Activated CD4-positive, alpha-beta T cell treated with anti-CD3 and anti-CD28 coated beads, Interleukin-2, amount 10 ng/mL, durations not matched to agents 24 days and 14 days (primary cell): ENCODE measurements around the gene TCF7. TPM values are rescaled to one million over a fixed set of nuclear protein-coding genes. Genes with fewer than 3 reads are reported as not detected.
A peak's percentile ranks its signal among the peaks of the same experiment; 100 is the strongest.

Experiments
- DNase-seq: peaks from one replicate; pipeline ENCODE4 v3.0.0; 2022
- H3K27ac Mint-ChIP-seq: one replicate; pipeline ENCODE4 v1.8.0; 2022; ENCODE audit warnings: mild to moderate bottlenecking, mixed read lengths
- H3K27me3 Mint-ChIP-seq: one replicate; pipeline ENCODE4 v1.8.0; 2022; ENCODE audit warnings: mixed read lengths
- H3K36me3 Mint-ChIP-seq: one replicate; pipeline ENCODE4 v1.8.0; 2022; ENCODE audit warnings: low read depth, mild to moderate bottlenecking, mixed read lengths
- H3K4me1 Mint-ChIP-seq: one replicate; pipeline ENCODE4 v1.8.0; 2021; ENCODE audit warnings: mixed read lengths
- H3K4me3 Mint-ChIP-seq: one replicate; pipeline ENCODE4 v1.8.0; 2022; ENCODE audit warnings: mild to moderate bottlenecking, moderate library complexity, mixed read lengths
- H3K9me3 Mint-ChIP-seq: one replicate; pipeline ENCODE4 v1.8.0; 2021; ENCODE audit warnings: mixed read lengths
- intact Hi-C: fragments of 100-400 bp; cut with micrococcal nuclease; formaldehyde crosslinking; loops from one replicate; pipeline ENCODE4 v1.15.1; 2023
- total RNA-seq: library from RNA; stranded (reverse); gene quantifications from 2 replicates; pipeline ENCODE4 v1.2.3, GENCODE V29; 2022

TCF7 gene
- total RNA-seq, 1 donor from 2014 or later, result 112 TPM

DNA sequence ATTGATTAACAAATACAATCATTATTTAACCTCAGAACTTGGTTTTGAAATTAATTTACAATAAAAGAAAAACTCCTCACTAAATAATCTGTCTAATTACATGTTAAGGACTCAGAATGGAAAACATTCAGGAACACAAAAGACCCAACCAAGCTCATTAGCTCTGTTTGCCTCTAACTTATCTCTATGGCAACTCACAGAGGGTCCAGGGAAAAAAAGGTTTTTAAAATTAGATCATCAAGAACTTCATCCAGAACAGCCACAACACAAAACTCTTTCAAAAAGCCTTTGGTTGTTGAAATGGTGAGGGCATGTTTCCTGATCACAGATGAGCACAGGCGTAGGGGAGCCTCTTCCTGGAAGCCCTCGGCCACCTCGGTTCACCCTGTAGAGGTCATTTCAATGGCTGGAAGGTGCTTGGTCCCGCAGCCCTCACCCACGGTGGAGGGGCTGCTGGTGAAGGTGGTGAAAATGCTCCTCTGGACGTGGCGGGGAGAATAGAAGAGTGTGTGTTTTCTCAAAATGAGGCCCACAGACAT lies 17.2 kb upstream of the TCF7 start:
- no peak for DNase-seq
- intact Hi-C loops, result no loop called here
- Mint-ChIP-seq H3K4me3 (peak overlapping the region; percentile 38), H3K27me3 (peaks cover 10% of the 10 kb centered on the region), H3K4me1 (peaks cover 46% of the 10 kb centered on the region), H3K36me3 (no peaks in the 10 kb centered on the region), H3K27ac (peak overlapping the region; percentile 65), H3K9me3 (no peaks in the 10 kb centered on the region)

DNA sequence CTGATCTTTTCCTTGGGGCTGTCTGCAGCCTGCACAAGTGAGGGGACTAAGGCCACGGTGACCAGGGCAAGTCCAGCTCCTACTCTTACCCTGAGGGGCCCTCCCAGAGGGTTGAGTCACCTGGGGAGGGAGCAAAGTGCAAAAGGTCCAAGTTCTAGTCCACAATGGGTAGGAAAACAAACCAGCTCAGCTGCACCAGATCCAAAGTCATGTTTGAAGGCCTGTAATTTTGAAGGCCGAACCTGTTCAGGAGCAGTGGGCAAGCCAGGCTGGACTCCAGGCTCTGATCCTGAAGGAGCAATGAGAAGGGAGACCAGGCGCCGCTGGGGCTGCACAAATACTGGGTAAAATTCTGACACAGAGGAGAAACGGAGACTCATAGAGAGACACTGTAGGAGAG lies 15.8 kb upstream of the TCF7 start:
- H3K27ac Mint-ChIP-seq, result peak overlapping the region; percentile 55
- DNase-seq, result no peak
- H3K4me3 Mint-ChIP-seq, result peak overlapping the region; percentile 11
- peaks cover 47% of the 10 kb centered on the region for H3K4me1 Mint-ChIP-seq
- intact Hi-C loops, result no loop called here
- H3K36me3 Mint-ChIP-seq, result no peaks in the 10 kb centered on the region
- H3K27me3 Mint-ChIP-seq, result peaks cover 5% of the 10 kb centered on the region
- no peaks in the 10 kb centered on the region for H3K9me3 Mint-ChIP-seq

DNA sequence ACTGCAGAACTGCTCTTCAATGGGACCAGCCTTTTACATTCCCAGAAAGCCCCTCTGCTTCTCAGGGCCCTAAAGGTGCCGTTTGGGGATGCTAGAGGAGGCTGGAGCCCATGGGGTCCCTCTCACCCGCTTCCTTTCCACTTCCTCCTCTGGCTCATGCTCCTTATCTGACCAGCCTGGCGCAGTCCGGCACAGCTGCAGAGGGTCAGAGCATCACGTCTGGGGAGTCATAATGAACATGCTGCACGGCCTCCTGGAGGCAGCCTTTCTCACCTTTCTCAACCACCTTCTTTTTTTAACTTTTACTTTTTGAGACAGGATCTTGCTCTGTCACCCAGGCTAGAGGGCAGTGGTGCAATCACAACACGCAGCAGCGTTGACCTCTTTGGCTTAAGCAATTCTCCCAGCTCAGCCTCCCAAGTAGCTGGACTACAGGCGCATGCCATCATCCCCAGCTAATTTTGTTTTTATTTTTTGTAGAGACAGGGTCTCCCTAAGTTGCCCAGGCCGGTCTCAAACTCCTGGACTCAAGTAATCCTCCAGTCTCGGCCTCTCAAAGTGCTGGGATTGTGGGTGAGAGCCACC lies 15.1 kb upstream of the TCF7 start:
- no peaks in the 10 kb centered on the region for H3K36me3 Mint-ChIP-seq
- intact Hi-C loops, result no loop called here
- peaks cover 3% of the 10 kb centered on the region for H3K27me3 Mint-ChIP-seq
- H3K4me1 Mint-ChIP-seq, result peaks cover 47% of the 10 kb centered on the region
- H3K9me3 Mint-ChIP-seq, result no peaks in the 10 kb centered on the region
- H3K4me3 Mint-ChIP-seq, result peak overlapping the region; percentile 59
- peak overlapping the region; percentile 90 for H3K27ac Mint-ChIP-seq
- DNase-seq, result no peak

DNA sequence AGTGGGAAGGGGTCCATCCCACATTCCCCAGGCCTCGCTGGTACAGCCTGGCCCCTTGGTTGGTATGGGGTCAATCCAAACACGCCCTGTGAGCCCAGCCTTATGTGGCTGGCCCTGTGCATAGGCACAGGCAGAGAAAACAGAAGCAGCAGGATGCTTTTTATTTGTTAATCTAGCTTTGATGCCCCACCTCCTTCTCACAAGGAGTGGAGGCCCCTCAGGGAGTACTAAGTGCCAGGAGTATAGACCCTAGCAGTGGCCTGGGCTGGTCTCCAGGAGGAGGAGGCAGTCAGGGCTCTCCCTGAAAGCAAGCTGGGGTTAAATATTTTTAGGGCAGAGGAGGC lies 14.6 kb upstream of the TCF7 start:
- H3K4me3 Mint-ChIP-seq, result peak overlapping the region; percentile 59
- H3K9me3 Mint-ChIP-seq, result no peaks in the 10 kb centered on the region
- intact Hi-C loops, result loop anchor here (1.0 kb wide), 5 partner anchors 12 to 61 kb away; no protein-coding TSS in a partner anchor
- H3K36me3 Mint-ChIP-seq, result no peaks in the 10 kb centered on the region
- H3K27me3 Mint-ChIP-seq, result peaks cover 3% of the 10 kb centered on the region
- no peak for DNase-seq
- peak overlapping the region; percentile 90 for H3K27ac Mint-ChIP-seq
- H3K4me1 Mint-ChIP-seq, result peaks cover 53% of the 10 kb centered on the region

DNA sequence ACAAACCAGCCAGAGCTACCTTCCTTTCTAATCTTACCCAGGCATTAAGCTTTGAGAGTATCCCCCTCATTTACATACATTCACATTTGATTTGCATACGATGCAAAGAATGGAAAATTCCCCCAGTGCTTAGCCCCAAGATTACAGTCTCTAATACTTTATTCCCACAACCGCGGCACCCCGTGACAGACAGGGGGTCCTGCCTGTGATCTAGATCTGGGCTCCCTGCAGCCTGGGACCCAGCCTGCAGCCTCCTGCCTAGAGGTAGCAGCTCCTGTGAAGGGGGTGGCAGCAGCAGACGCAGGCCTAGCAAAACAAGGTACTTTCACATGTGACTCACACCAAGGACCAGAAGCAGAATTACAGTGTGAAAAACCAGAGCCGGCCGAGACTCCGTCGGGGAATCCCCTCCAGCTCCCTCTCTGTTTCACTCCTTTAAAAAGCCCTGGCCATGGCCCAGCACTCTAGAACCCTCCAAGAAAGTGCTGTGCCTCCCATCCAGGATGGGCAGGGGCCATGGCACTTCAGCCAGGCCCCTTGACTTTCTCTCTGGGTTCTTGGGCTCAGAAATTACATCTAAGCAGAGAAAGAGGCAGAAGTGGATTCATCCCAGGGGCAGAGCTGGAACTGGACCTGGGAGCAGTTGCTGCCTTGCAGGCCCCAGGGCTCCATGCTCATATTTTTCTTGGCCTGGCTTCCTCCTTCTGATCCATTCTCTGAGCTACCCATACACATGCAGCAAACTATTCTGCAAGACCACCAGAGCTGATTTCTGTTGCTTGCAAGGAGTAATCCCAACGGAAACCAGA lies 14.0 kb upstream of the TCF7 start:
- peak overlapping the region; percentile 59 for H3K4me3 Mint-ChIP-seq

DNA sequence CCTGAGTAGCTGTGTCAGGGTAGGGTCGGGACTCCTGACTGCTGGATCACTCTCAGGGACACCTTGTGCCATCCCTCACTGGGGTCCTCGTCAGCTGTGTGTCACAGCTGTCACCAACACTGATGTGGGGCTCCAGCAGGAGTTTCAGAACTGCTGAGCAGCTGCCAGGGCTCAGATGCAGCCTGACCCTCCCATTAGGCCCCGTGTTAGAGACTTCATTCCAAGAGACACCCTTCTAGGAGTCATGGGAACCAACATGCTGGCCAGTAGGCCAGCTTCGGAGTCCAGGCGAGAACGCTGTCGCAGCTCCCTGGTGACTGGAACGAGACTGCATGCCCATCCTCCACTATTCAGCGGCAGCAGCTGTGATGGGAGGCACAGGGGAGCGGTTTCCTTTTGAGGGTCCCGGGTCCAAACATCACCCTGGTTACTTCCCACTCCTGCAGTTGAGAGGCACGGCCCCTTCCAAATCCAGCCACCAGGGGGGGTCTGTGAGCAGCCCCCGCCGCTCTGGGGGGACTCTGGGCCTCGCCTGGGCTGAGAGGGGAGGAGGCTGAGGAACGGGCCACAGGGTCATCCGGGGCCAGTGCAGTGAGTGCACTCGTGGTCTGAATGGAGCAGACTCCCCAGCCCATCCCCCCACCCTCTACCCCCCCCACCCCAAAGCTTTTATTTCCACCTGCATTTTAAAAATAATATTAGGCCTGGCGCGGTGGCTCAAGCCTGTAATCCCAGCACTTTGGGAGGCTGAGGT lies 12.6 kb upstream of the TCF7 start:
- Mint-ChIP-seq H3K4me1 (peaks cover 62% of the 10 kb centered on the region), H3K36me3 (no peaks in the 10 kb centered on the region), H3K27ac (no peak overlapping the region), H3K4me3 (no peak overlapping the region), H3K9me3 (no peaks in the 10 kb centered on the region), H3K27me3 (peaks cover 5% of the 10 kb centered on the region)
- peak; percentile 92 for DNase-seq
- intact Hi-C loops, result no loop called here

More for the DNA sequence above, 14.0 kb upstream of the TCF7 start:
- H3K27ac Mint-ChIP-seq, result peak overlapping the region; percentile 90
- peak; percentile 94 for DNase-seq
- no peaks in the 10 kb centered on the region for H3K36me3 Mint-ChIP-seq
- intact Hi-C loops, result loop anchor here (1.0 kb wide), 5 partner anchors 12 to 61 kb away; no protein-coding TSS in a partner anchor
- H3K4me1 Mint-ChIP-seq, result peaks cover 58% of the 10 kb centered on the region
- H3K27me3 Mint-ChIP-seq, result peaks cover 3% of the 10 kb centered on the region
- H3K9me3 Mint-ChIP-seq, result no peaks in the 10 kb centered on the region

DNA sequence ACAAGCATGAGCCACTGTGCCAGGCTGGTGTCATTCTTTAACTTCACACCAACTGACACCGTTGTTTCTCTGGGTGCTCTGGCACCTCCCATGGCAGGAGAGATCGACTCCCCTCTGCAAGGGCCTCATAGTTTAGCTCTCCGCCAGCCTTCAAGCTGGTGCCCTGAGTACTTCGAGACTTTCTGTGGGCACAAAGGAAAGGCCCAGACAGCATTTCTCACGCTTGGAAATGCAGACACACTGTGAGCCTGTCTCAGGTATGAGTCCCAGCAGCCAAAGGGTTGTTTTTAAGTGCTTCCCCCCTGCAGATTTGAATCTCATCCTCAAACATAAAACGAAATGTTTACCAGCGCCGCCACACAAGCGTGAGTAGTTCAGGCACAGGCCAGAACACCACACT lies 11.1 kb upstream of the TCF7 start:
- H3K27ac Mint-ChIP-seq, result peak overlapping the region; percentile 54
- H3K4me1 Mint-ChIP-seq, result peaks cover 64% of the 10 kb centered on the region
- peaks cover 3% of the 10 kb centered on the region for H3K27me3 Mint-ChIP-seq
- no peaks in the 10 kb centered on the region for H3K36me3 Mint-ChIP-seq
- intact Hi-C loops, result no loop called here
- H3K9me3 Mint-ChIP-seq, result no peaks in the 10 kb centered on the region
- no peak for DNase-seq
- H3K4me3 Mint-ChIP-seq, result peak overlapping the region; percentile 21

DNA sequence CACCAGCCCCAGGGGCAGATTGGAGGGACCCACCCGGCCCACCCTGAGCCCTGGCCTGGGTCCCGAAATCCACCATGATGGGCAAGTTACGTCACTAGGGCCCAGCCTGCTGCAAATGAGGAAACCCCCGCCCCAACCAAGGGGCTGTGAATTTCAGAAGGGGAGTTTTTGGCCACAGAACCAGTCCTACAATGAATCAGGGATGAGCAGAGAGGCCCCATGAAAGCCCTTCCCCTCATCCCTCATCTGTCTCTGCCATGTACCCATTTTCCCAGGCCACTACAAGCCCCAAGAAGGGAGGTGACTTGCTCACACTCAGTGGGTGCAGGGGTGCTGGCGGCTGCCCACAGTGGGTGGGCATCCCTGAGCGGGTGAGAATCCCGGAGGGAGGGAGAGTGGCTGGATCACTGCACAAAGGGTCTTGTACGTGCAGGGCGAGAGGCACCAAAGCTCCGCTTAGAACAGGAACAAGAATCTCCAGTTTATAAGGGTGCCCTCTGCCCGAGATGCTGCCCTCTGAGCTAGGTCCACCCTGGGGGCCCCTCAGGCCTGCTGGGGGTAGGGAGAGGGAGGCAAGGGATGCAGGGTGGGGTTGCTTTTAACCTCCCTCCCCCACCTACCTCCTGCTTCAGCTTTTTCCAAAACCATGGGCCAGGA lies 10.4 kb upstream of the TCF7 start:
- no peak for DNase-seq

DNA sequence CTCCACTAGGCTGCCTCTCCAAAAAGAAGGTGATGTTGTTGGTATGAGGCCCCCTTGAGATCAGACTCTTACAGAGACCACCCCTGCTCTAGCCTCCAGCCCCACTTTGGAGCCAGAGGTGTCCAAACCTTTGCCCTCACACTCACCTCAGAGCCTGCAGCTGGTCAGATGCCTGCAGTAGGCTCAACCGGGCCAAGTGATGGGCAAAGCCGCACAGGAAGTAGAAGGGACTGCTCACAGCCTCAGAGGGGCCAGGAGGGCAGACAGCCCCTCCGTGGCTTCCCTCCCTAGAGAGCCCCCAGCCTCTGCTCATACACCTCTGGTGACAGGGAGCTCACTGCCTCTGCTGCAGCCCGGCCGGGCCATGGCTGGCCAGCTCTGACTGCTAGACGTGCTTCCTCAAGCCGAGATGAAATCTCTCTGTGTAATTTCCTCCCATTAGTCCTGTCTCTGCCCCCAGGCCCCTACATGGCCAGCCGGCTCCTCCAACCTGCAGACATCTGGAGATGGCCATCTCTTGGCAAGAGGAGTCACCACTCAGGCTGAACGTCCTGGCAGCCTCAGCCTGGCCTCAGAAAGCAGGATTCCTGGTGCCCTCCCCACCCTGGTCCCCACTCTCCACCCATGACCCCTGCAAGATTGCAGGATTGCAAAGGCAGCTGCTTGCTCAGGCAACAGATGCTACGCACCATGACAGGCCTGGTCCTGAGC lies 7.3 kb upstream of the TCF7 start:
- no peak for DNase-seq
- Mint-ChIP-seq H3K27me3 (peaks cover 4% of the 10 kb centered on the region), H3K9me3 (no peaks in the 10 kb centered on the region), H3K4me3 (no peak overlapping the region), H3K36me3 (no peaks in the 10 kb centered on the region), H3K27ac (no peak overlapping the region), H3K4me1 (peaks cover 60% of the 10 kb centered on the region)
- intact Hi-C loops, result no loop called here

More for the DNA sequence above, 10.4 kb upstream of the TCF7 start:
- Mint-ChIP-seq H3K4me3 (peak overlapping the region; percentile 59), H3K36me3 (no peaks in the 10 kb centered on the region), H3K9me3 (no peaks in the 10 kb centered on the region), H3K27me3 (peaks cover 2% of the 10 kb centered on the region), H3K4me1 (peaks cover 59% of the 10 kb centered on the region), H3K27ac (peak overlapping the region; percentile 82)
- intact Hi-C loops, result loop anchor here (1.0 kb wide), 2 partner anchors 8 to 34 kb away; no protein-coding TSS in a partner anchor

DNA sequence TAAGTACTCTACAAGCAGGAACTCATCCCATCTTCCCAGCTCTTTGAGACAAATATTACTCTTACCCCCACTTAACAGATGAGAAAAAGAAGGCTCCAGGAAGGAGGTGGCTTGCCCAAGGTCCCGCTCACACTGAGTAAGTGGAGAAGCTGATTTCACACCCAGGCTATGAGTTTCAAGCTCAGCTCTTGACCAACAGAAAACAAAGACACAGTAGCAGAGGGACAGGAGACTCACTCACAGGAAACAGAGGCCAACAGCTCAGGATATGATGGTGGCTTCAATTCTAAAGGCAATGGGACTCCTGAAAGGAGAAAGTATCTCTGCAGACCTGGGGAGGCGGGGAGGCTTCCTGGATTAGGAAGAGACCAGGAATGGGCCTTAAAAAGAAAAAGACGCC lies 6.7 kb upstream of the TCF7 start:
- Mint-ChIP-seq H3K27me3 (peaks cover 4% of the 10 kb centered on the region), H3K27ac (no peak overlapping the region)
- intact Hi-C loops, result no loop called here

DNA sequence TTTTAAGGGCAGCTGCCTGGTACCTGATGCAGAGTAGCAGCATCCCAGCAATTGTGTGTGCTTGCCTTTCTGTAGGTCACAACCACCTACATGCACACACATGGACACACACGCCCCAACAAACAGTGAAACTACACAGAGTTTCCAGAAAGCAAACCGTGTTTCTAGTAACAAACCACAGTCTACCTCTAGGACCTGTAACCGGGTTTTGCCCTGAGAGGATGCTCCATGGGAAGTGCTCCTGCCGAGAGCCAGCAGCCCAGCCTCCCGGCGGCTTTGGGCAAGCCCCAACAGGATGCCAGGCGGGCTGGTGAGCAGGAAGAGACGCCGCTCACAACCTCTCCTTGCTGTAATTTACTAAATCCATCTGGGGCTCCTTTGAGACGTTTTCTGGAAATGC lies 4.1 kb upstream of the TCF7 start:
- H3K9me3 Mint-ChIP-seq, result no peaks in the 10 kb centered on the region
- intact Hi-C loops, result loop anchor here (1.0 kb wide), 1 partner anchor 42 kb away; no protein-coding TSS in a partner anchor
- H3K4me3 Mint-ChIP-seq, result peak overlapping the region; percentile 51
- H3K4me1 Mint-ChIP-seq, result peaks cover 51% of the 10 kb centered on the region
- peak overlapping the region; percentile 87 for H3K27ac Mint-ChIP-seq
- no peaks in the 10 kb centered on the region for H3K36me3 Mint-ChIP-seq
- H3K27me3 Mint-ChIP-seq, result peaks cover 8% of the 10 kb centered on the region
- DNase-seq, result peak; percentile 81

More for the DNA sequence above, 6.7 kb upstream of the TCF7 start:
- H3K36me3 Mint-ChIP-seq, result no peaks in the 10 kb centered on the region
- peaks cover 64% of the 10 kb centered on the region for H3K4me1 Mint-ChIP-seq
- DNase-seq, result no peak
- H3K9me3 Mint-ChIP-seq, result no peaks in the 10 kb centered on the region
- H3K4me3 Mint-ChIP-seq, result no peak overlapping the region

DNA sequence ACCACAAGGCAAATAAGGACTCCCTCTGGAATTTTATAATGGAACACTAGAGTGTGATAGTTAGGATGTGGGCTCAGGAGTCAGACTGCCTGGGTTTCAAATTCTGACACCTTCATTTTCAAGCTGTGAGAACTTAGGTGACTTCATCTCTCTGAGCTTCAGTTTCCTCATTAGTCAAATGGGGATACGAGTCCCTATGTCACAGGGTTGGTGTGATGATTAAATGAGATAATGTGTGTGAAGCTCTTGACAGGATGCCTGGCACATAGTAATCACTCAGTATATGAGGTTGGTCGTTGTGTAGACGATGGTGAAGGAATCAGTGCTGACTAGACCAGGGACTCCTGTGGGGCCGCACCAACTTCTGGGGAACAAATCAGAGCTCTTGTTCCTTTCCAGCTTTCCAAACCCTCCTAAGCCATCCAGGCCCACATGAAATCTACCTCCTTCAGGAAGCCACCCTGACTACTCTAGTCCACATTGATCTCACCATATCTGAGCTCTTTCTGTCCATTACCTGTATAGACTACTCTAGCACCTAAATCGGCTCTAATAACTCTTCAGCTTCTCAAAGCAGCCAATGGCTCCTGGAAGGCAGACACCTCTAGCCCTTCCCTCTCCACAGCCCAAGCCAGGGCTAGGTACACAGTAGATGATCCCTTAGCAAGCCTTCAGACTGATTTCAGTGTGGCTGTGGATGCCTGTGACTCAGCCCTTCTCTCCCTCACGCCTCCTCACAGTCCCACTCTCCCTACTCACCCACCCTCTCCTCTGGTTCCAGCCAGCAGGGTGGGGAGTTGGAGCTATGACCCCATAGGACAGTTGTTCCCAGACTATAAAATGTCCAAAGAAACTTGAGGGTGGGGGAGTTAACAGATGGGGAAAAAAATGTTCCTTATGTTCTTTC lies 2.5 kb upstream of the TCF7 start:
- peaks cover 50% of the 10 kb centered on the region for H3K4me1 Mint-ChIP-seq
- DNase-seq, result peak; percentile 82
- H3K9me3 Mint-ChIP-seq, result no peaks in the 10 kb centered on the region
- H3K4me3 Mint-ChIP-seq, result peak overlapping the region; percentile 70
- H3K27ac Mint-ChIP-seq, result peak overlapping the region; percentile 87
- peaks cover 15% of the 10 kb centered on the region for H3K36me3 Mint-ChIP-seq
- intact Hi-C loops, result loop anchor here (1.0 kb wide), 5 partner anchors 8 to 41 kb away; no protein-coding TSS in a partner anchor
- peaks cover 6% of the 10 kb centered on the region for H3K27me3 Mint-ChIP-seq
